ENCODE data around the gene TXNRD3. TPM values are rescaled to one million over a fixed set of nuclear protein-coding genes. Genes with fewer than 3 reads are reported as not detected.

TXNRD3 gene
- total RNA-seq, 1 experiment from 2014 or later, result 8.1 TPM

DNA sequence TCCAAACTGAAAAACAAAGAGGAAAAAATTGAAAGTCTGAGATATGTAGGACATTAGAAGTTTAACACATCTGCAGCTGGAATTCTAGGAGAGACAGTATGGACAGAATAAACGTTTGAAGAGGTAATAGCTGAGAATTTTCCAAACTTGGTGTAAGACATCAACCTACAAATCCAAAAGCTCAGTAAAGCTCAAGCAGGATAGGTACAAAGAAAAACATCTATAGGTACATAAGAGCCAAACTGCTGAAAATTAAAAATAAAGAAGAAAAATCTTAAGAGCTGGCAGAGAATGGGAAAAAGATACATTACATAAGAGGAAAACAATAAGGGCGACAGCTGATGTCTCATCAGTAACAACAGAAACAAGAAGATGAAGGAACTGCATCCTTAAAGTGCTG lies 73.4 kb downstream of the TXNRD3 start:
- H4K20me1 ChIP-seq (ENCODE audit: control insufficient read depth, insufficient read depth, insufficient read length), result no peaks in the 10 kb centered on the region
- no peak overlapping the region for H3K18ac ChIP-seq (ENCODE audit: insufficient read length, low read depth, low read length)
- no peak for TF ChIP-seq CTCF (conservative IDR thresholded peaks at IDR 0.05)
- no peak overlapping the region for H3K56ac ChIP-seq (ENCODE audit: insufficient read length, low read depth, low read length)
- no peak overlapping the region for H3K14ac ChIP-seq (ENCODE audit: insufficient read depth, low read length)
- H3K9ac ChIP-seq (ENCODE audit: extremely low read depth, insufficient read length, low read length), result no peak overlapping the region
- H3K4me1 ChIP-seq (ENCODE audit: insufficient read depth, low read length), result no peaks in the 10 kb centered on the region
- H3K9me3 ChIP-seq (ENCODE audit: control insufficient read depth, low read depth, low read length), result no peaks in the 10 kb centered on the region
- Mint-ChIP-seq H3K27ac (no peak overlapping the region), H3K9me3 (peaks cover 0 to 4% of the 10 kb centered on the region in 2 experiments; a peak in 2 of 5 replicates), H3K27me3 (ENCODE audit: low read depth) (peaks cover 8% of the 10 kb centered on the region; the same call in 1 of the 2 replicates), H3K4me3 (no peak overlapping the region), H3K4me1 (peaks cover 0 to 3% of the 10 kb centered on the region in 2 experiments; a peak in 2 of 4 replicates), H3K36me3 (ENCODE audit: insufficient read depth in 1 of 3, low read depth in 3 of 3) (no peaks in the 10 kb centered on the region)
- H3K27me3 ChIP-seq (ENCODE audit: insufficient read depth, low read length), result no peaks in the 10 kb centered on the region
- no CpG with 5 or more reads among the region's 2 CpGs for WGBS (ENCODE audit: extremely low coverage, insufficient read length, low lambda C conversion rate)
- H3K4me2 ChIP-seq (ENCODE audit: insufficient read depth, insufficient read length, low read length), result no peak overlapping the region
- H3K79me2 ChIP-seq (ENCODE audit: insufficient read depth, low read length), result no peaks in the 10 kb centered on the region
- H2AFZ ChIP-seq (ENCODE audit: low read length), result no peak overlapping the region
- H2BK15ac ChIP-seq (ENCODE audit: low read depth, low read length), result no peak overlapping the region
- H2AK5ac ChIP-seq (ENCODE audit: insufficient read length, low read length), result no peak overlapping the region
- no peak overlapping the region for H2BK5ac ChIP-seq (ENCODE audit: insufficient read length, low read length)
- H2BK20ac ChIP-seq (ENCODE audit: low read depth, low read length, poor library complexity, severe bottlenecking), result no peak overlapping the region
- DNase-seq, result no peak
- no peak overlapping the region for H4K91ac ChIP-seq (ENCODE audit: insufficient read length, low read depth, low read length)
- no peak overlapping the region for H3K4ac ChIP-seq (ENCODE audit: low read depth, low read length)
- H3K79me1 ChIP-seq (ENCODE audit: insufficient read depth, low read depth, low read length, poor library complexity, severe bottlenecking), result no peaks in the 10 kb centered on the region
- no peak overlapping the region for H3K27ac ChIP-seq (ENCODE audit: insufficient read length, low read depth, low read length)
- no peak overlapping the region for H2BK120ac ChIP-seq (ENCODE audit: low read depth, low read length, poor library complexity, severe bottlenecking)
- H4K5ac ChIP-seq (ENCODE audit: insufficient read length, low read depth, low read length), result no peak overlapping the region
- no peak overlapping the region for H4K8ac ChIP-seq (replicated peaks; ENCODE audit: insufficient read length, low read depth, low read length)
- H3K23me2 ChIP-seq (ENCODE audit: insufficient read length, low read depth, low read length, poor library complexity, severe bottlenecking), result no peaks in the 10 kb centered on the region
- H2BK12ac ChIP-seq (ENCODE audit: insufficient read length, low read depth, low read length), result no peak overlapping the region
- H3K23ac ChIP-seq (ENCODE audit: insufficient read length, low read depth, low read length), result no peak overlapping the region
- no peak overlapping the region for H3T11ph ChIP-seq (ENCODE audit: low read length)

All from H9 (cell line).